ENCODE results near the gene TGFB1I1. TPM values are rescaled to one million over a fixed set of nuclear protein-coding genes. Genes with fewer than 3 reads are reported as not detected.

TGFB1I1 gene
- polyA plus RNA-seq, 2 of the 4 experiments (the other 2 are of a cell fraction) = 8.3 to 75.1 TPM

GRCh38 chr16:31428279-31428597, 43.7 kb upstream of the TGFB1I1 start, which contains the start of gene COX6A2 (continued):
- TF ChIP-seq, protein P1, sequence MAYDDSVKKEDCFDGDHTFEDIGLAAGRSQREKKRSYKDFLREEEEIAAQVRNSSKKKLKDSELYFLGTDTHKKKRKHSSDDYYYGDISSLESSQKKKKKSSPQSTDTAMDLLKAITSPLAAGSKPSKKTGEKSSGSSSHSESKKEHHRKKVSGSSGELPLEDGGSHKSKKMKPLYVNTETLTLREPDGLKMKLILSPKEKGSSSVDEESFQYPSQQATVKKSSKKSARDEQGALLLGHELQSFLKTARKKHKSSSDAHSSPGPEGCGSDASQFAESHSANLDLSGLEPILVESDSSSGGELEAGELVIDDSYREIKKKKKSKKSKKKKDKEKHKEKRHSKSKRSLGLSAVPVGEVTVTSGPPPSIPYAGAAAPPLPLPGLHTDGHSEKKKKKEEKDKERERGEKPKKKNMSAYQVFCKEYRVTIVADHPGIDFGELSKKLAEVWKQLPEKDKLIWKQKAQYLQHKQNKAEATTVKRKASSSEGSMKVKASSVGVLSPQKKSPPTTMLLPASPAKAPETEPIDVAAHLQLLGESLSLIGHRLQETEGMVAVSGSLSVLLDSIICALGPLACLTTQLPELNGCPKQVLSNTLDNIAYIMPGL (CRISPR knock-in tag; IDR thresholded peaks at IDR 0.05; ENCODE audit: borderline replicate concordance) = no peak
- TF ChIP-seq MYC (IDR thresholded peaks at IDR 0.05; ENCODE audit: borderline replicate concordance, low read length) (no peak), MAZ (IDR thresholded peaks at IDR 0.05; ENCODE audit: borderline replicate concordance, low read depth, low read length) (no peak), POLR2AphosphoS2 (conservative IDR thresholded peaks at IDR 0.05; ENCODE audit: low read length) (no peak), EHMT2 (IDR thresholded peaks at IDR 0.05; ENCODE audit: low read depth) (no peak), REST (IDR thresholded peaks at IDR 0.05) (no peak)
- TF ChIP-seq, protein P2, sequence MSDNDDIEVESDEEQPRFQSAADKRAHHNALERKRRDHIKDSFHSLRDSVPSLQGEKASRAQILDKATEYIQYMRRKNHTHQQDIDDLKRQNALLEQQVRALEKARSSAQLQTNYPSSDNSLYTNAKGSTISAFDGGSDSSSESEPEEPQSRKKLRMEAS (IDR thresholded peaks at IDR 0.05) = no peak

- CTCF ChIA-PET = interaction anchor here (1.1 to 4.8 kb wide), 3 partner anchors 15 to 30 kb away, joined by 3 to 33 read pairs (median 4); partner anchors contain the start of genes ARMC5 and ZNF843
Measured at GRCh38 chr16:31428638-31429247, 43.2 kb upstream of the TGFB1I1 start.

GRCh38 chr16:31429314-31429713, 42.6 kb upstream of the TGFB1I1 start:
- POLR2A ChIA-PET = no interaction called here
- FAIRE-seq (no peak), ATAC-seq (no peak), DNase-seq (ENCODE audit: low read depth in 1 of 2, low spot score in 1 of 2) (no peak)
- WGBS (ENCODE audit: missing lambda C conversion rate) = 12% methylated on average over 1 of the region's 1 CpG
- Histone ChIP-seq H3K4me2 (no peak overlapping the region), H3K27ac (no peak overlapping the region), H3K4me3 (no peak overlapping the region), H3K9me3 (no peaks in the 10 kb centered on the region), H3K4me1 (no peaks in the 10 kb centered on the region)
- no peak for TF ChIP-seq BHLHE40 (IDR thresholded peaks at IDR 0.05; ENCODE audit: low read depth, low read length)
- no peak for TF ChIP-seq HOXA7 (CRISPR knock-in tag; IDR thresholded peaks at IDR 0.05)
- CTCF ChIA-PET = interaction anchor here (1.1 to 4.8 kb wide), 4 partner anchors 12 to 29 kb away, joined by 3 to 33 read pairs (median 8); partner anchors contain the start of genes ARMC5 and ZNF843

More at GRCh38 chr16:31428638-31429247, 43.2 kb upstream of the TGFB1I1 start:
- no peaks in the 10 kb centered on the region; the same call in 2 of the 3 replicates for H3K9me3 ChIP-seq
- 43% methylated on average over 7 of the region's 7 CpGs for WGBS (ENCODE audit: missing lambda C conversion rate)
- ATAC-seq = no peak
- no peak for FAIRE-seq
- no peak for TF ChIP-seq RARB (CRISPR knock-in tag; IDR thresholded peaks at IDR 0.05)
- TF ChIP-seq, protein P1 (CRISPR knock-in tag; IDR thresholded peaks at IDR 0.05; ENCODE audit: borderline replicate concordance) = no peak
- TF ChIP-seq KDM5A (IDR thresholded peaks at IDR 0.05) = no peak
- TF ChIP-seq HDAC2 (IDR thresholded peaks at IDR 0.05) = no peak
- TF ChIP-seq EHMT2 (IDR thresholded peaks at IDR 0.05; ENCODE audit: low read depth) = no peak
- TF ChIP-seq MAFK (IDR thresholded peaks at IDR 0.05; ENCODE audit: partially characterized antibody) = no peak
- H3K4me1 ChIP-seq = no peaks in the 10 kb centered on the region
- H3K27ac ChIP-seq = no peak overlapping the region
- no peak for DNase-seq (ENCODE audit: low read depth in 1 of 2, low spot score in 1 of 2)
- no peak overlapping the region for H3K4me2 ChIP-seq
- POLR2A ChIA-PET = no interaction called here
- no peak overlapping the region for H3K4me3 ChIP-seq

Measured in A549 (cell line).